NCI-H510A (cell line): ENCODE data around the gene ASAP2.

ENCODE experiments used
- DNase-seq: peaks from one replicate; lab custom pipeline; 2025; lab: John Stamatoyannopoulos, UW

ASAP2 gene

GRCh38 chr2:9205963-9206948, at the start of gene ASAP2:
TSS of gene ASAP2 (plus strand) at chr2:9206812. CDS start at chr2:9207105, 293 bp downstream.
- DNase-seq = peak; percentile 46

- DNase-seq = no peak
Observed at GRCh38 chr2:9158786-9159779, 47.5 kb upstream of the ASAP2 start.

GRCh38 chr2:9160732-9161131, 45.9 kb upstream of the ASAP2 start:
- DNase-seq = no peak

- no peak for DNase-seq
Observed at GRCh38 chr2:9162841-9163240, 43.8 kb upstream of the ASAP2 start.

- no peak for DNase-seq
Observed at GRCh38 chr2:9163306-9164111, 43.1 kb upstream of the ASAP2 start.

DNA sequence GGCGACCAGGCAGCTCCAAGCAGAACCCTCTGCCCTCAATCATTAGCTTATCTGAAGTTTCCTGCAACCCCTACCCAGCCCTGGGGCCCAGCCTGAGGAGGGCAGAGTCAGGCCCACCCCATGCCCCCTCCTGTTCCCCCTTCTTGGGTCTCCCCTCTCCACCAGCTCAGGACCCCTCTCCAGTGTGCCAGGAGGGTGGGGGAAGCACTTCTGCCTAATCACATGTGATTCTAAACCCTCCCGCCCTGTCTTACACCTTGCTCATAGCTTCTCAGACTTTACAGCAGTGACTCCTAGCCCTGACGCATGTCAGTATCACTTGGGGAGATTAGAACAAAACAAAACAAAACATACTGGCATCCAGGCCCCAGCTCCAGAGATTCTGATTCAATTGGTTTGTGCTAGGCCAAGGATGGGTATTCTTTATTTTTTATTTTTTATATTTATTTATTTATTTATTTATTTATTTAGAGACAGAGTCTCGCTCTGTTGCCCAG, 42.5 kb upstream of the ASAP2 start:
- no peak for DNase-seq

DNA sequence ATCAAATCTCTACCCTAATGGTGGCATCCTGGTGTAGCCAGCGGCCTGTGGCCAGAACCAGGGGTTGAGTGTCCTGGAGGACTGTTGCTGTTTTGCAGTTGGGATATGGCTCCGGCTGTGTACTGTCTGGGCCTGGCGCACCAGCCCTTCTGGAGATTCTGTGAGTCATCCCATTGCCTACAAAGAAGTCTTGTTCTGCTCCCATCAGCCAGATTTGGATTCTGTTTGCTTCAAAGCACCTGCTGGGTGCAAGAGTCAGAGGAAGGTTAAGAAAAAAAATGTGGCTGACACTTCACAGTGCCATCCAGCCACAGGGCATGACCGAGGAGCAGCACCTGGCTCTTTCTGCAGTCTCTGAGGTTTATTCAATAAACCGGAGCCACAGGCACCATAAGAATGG, 41.0 kb upstream of the ASAP2 start:
- DNase-seq = no peak

- no peak for DNase-seq
Observed at GRCh38 chr2:9166579-9167377, 39.8 kb upstream of the ASAP2 start.

- DNase-seq = peak; percentile 25
Observed at GRCh38 chr2:9167718-9168657, 38.6 kb upstream of the ASAP2 start.

DNA sequence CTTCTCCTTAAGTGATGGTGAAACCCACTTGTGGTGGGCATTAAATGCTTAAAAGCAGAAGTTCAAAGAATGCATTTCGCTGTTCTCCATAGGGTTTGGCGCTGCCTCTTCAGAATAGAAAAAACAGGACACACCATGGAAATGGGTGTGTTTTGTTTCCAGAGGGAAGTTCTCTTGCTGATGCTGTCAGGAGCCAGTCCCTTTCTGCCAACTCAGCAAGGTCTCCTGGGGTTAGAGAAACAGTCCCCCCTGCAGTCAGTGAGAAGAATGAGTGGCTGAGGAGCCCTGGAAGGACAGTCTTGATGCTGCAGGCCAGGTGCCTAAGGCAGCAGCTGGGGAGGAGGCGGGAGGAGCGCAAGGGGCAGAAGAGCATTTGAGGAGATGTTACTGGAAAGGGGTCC, 37.8 kb upstream of the ASAP2 start:
- no peak for DNase-seq

DNA sequence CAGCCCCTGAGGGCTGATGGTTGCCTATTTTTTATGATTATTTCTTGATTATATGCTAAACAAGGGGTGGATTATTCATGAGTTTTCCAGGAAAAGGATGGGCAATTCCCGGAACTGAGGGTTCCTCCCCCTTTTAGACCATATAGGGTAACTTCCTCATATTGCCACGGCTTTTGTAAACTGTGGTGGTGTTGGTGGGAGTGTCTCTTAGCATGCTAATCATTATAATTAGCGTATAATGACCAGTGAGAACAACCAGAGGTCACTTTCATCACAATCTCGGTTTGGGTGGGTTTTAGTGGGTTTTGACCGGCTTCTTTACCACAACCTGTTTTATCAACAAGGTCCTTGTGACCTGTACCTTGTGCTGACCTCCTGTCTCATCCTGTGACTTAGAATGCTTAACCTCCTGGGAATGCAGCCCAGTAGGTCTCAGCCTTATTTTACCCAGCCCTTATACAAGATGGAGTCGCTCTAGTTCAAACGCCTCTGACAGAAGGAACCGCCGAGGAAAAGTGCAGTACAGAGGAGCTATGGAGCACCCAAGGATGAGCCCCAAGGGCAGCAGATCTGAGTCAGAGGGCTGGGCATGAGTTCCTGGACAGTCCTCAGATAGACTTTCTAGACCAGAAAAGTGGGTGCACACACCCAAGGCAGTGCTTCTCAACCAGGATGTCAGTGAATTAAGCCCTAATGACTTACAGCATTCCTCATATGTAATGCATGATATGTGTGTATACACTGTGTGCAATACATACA, 37.1 kb upstream of the ASAP2 start:
- DNase-seq = no peak

DNA sequence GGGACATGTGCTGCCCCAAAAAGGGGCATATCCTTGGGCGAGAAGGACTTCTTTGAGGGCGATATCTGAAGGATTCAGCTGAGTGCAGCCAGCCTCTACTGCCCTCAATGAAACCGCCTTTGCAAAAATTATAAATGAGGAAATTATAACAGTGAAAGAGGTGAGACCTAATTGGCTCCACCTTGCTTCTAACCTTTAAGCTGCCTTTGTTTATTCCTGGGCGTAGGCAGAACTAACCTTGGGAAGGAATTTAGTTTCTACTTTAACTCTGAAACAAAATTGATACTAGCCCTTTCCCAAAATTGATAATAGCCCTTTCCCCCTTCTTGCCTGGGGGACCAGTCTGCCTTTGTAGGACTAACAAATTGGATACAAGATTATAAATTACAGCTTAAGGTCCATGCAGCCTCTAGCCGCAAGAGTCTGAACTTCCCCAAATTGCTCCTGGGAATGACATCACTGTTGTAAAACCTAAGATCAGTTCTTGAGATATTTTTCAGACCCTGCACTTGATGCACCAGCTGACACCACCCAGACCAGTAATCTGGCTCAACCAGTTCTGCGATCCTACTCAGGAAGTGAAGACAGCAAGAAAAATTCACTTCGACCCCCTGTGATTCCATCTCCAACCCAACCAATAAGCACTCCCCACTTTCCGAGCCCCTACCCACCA, 36.0 kb upstream of the ASAP2 start:
- DNase-seq = peak; percentile 19

DNA sequence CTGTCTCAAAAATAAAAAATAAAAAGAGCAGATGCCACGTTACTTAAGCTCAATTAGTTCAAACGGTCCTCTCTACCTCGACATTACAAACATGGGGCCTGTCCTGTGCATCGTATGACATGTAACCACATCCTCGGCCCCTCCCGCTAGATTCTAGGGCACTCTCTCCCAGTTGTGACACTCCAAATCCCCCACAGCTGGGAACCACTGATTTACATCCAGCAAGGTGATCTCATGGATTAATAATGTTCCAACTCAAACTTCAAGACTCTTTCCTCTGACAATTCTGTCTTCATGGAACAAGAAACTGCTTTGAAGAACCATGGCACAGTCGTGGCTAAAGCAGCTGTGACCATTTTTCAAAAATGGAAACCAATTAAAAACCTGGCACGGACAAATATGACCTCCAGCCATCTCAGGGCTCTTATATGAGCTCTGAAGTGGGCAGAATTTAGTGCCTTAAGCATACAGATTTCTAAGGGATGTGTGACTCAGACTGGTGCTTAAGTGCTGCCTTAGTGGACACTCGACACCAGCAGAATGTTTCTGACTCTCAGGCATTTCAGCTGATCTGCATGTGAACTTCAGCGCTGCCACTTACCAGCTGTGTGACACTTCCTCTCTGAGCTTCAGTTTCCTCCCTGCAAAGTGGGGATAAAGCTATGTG, 31.7 kb upstream of the ASAP2 start:
- DNase-seq = peak; percentile 82

DNA sequence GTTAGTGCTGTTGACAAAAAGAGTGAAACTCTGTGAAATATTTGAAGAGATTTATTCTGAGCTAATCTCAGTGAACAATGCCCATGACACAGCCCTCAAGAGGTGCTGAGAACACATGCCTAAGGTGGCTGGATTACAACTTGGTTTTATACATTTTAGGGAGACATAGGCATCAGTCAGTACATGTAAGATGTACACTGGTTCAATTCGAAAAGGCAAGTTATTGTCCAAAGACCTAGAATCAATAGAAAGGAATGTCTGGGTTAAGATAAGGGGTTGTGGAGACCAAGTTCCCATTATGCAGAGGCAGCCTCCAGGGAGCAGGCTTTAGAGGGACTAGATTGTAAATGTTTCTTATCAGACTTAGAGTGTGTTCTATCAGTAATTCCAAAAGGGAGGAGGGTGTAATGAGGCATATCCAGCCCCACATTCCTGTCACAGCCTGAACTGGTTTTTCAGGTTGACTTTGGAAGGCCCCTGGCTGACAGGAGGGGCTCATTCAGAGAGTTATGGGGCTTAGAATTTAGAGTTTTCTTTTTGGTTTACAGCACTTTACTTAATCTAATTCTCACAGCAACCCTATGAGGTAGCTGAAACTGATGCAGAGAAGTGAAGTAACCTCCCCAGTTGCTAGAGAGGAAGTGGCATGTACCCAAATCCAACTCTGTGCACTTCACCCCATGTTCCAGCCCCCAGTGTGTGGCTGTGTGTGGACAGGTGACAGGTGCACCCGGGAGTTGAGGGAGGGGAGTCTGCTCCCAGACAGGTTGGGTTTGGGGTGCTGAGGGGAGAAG, 28.3 kb upstream of the ASAP2 start:
- DNase-seq = peak; percentile 46

DNA sequence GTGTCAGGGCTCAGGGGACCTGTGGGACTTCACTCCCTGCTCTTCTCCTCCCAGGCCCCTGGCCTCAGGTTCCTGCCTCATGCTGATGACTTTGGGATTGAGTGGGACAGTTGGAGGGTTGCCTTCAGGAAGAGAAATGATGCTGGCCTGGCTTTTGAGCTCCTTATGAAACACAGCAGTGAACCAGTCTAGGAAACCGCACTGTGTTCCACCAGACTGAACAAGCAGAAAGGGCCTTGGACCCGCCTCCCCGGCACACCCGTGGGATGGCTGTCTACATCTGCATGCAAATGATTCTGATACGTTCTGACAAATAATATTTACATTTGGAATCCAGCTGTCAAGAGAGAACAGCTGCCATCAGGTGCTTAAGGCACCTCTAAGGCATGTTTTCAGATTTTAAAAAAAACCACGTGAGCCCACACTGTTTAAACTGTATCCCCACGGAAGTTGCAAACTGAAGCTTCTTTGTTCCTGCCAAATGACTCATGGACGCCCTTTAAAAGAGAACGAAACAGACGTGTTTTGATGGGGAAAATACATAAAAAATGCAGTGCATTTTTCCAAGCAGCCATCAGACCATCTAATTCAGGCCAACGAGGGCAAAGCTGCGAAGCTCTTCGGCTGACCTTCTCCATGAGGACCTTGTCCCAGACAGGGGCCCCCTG, 27.6 kb upstream of the ASAP2 start:
- peak; percentile 80 for DNase-seq

DNA sequence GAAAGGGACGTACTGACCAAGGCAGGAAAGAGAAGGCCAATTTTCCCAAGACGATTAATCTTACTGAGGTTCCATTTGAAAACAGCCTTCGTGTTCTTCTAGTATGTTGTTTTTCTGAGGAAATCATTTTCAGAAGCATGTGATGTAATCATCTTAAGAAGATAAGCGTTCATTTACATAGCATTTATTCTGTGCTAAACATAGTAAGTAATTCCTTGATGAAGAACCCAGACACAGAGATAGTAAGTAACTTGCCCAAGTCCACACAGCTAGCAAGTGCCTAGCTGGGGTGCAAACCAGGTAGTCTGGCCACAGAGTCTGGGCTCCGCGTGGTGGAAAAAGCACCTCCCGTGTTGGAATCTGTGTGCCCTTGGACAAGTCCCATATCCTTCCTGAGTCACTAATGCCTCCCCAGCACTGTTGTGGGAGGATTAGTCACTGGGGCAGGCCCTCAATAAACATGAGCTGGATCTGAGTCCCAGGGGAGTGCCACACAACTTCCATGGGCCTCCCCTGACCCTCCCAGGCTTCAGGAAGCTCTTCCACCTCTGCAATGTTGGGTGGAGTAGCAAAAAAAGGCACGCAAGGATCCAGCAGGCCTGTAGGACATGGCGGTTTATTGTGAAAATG, 26.9 kb upstream of the ASAP2 start:
- no peak for DNase-seq
